ENCODE data around the gene CAMK2A. TPM values are rescaled to one million over a fixed set of nuclear protein-coding genes. Genes with fewer than 3 reads are reported as not detected.

Gene CAMK2A
- total RNA-seq, 1 experiment from 2014 or later: 0.33 TPM

DNA sequence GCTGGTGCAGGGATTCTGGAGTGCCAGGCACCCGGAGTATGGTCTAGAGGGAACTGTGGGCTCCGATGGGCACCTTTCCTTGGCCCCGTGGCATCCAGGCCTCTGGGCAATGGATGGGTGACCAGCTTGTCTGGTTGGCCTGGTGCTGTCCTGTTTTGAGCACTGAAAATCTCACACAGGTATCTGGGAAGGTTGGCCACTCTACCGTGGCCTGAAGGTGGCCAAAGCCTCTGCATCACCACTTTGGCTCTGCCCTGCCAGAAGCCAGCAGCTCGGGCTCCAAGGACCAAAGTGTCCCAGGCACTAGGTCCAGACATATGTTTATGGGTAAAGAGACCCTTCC is 70.9 kb downstream of the CAMK2A start:
- Histone ChIP-seq H3K4me2 (ENCODE audit: insufficient read depth, insufficient read length, low read length) (no peak overlapping the region), H2BK120ac (ENCODE audit: low read depth, low read length, poor library complexity, severe bottlenecking) (no peak overlapping the region), H3K56ac (ENCODE audit: insufficient read length, low read depth, low read length) (no peak overlapping the region), H4K20me1 (ENCODE audit: control insufficient read depth, insufficient read depth, insufficient read length) (no peaks in the 10 kb centered on the region), H3K14ac (ENCODE audit: insufficient read depth, low read length) (no peak overlapping the region), H3K4ac (ENCODE audit: low read depth, low read length) (no peak overlapping the region), H3K18ac (ENCODE audit: insufficient read length, low read depth, low read length) (no peak overlapping the region), H3K23ac (ENCODE audit: insufficient read length, low read depth, low read length) (no peak overlapping the region), H3K27me3 (ENCODE audit: insufficient read depth, low read length) (0 out of 2 replicates have a peak, but pooled peaks cover 1% of the 10 kb centered on the region), H3K79me1 (ENCODE audit: insufficient read depth, low read depth, low read length, poor library complexity, severe bottlenecking) (no peaks in the 10 kb centered on the region), H3K23me2 (ENCODE audit: insufficient read length, low read depth, low read length, poor library complexity, severe bottlenecking) (no peaks in the 10 kb centered on the region), H2BK12ac (ENCODE audit: insufficient read length, low read depth, low read length) (no peak overlapping the region), H4K5ac (ENCODE audit: insufficient read length, low read depth, low read length) (no peak overlapping the region), H2BK15ac (ENCODE audit: low read depth, low read length) (no peak overlapping the region), H2BK5ac (ENCODE audit: insufficient read length, low read length) (no peak overlapping the region), H2AK5ac (ENCODE audit: insufficient read length, low read length) (no peak overlapping the region), H3K79me2 (ENCODE audit: insufficient read depth, low read length) (no peaks in the 10 kb centered on the region), H3T11ph (ENCODE audit: low read length) (no peak overlapping the region), H3K4me1 (ENCODE audit: insufficient read depth, low read length) (no peaks in the 10 kb centered on the region; the same call in 1 of the 2 replicates), H2BK20ac (ENCODE audit: low read depth, low read length, poor library complexity, severe bottlenecking) (no peak overlapping the region), H2AFZ (ENCODE audit: low read length) (no peak overlapping the region), H3K9me3 (ENCODE audit: control insufficient read depth, low read depth, low read length) (no peaks in the 10 kb centered on the region), H3K27ac (ENCODE audit: insufficient read length, low read depth, low read length) (no peak overlapping the region), H4K91ac (ENCODE audit: insufficient read length, low read depth, low read length) (no peak overlapping the region), H3K9ac (ENCODE audit: extremely low read depth, insufficient read length, low read length) (no peak overlapping the region), H4K8ac (replicated peaks; ENCODE audit: insufficient read length, low read depth, low read length) (no peak overlapping the region)
- TF ChIP-seq, protein P1, sequence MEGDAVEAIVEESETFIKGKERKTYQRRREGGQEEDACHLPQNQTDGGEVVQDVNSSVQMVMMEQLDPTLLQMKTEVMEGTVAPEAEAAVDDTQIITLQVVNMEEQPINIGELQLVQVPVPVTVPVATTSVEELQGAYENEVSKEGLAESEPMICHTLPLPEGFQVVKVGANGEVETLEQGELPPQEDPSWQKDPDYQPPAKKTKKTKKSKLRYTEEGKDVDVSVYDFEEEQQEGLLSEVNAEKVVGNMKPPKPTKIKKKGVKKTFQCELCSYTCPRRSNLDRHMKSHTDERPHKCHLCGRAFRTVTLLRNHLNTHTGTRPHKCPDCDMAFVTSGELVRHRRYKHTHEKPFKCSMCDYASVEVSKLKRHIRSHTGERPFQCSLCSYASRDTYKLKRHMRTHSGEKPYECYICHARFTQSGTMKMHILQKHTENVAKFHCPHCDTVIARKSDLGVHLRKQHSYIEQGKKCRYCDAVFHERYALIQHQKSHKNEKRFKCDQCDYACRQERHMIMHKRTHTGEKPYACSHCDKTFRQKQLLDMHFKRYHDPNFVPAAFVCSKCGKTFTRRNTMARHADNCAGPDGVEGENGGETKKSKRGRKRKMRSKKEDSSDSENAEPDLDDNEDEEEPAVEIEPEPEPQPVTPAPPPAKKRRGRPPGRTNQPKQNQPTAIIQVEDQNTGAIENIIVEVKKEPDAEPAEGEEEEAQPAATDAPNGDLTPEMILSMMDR (conservative IDR thresholded peaks at IDR 0.05): no peak
- peaks cover 36% of the 10 kb centered on the region for H3K27me3 Mint-ChIP-seq (ENCODE audit: low read depth)
- peaks cover 5 to 9% of the 10 kb centered on the region in 2 experiments; a peak in 2 of 4 replicates for H3K4me1 Mint-ChIP-seq
- H3K27ac Mint-ChIP-seq: no peak overlapping the region
- H3K9me3 Mint-ChIP-seq: no peaks in the 10 kb centered on the region
- no peak for DNase-seq
- no CpG with 5 or more reads among the region's 5 CpGs for WGBS (ENCODE audit: extremely low coverage, insufficient read length, low lambda C conversion rate)
- no peaks in the 10 kb centered on the region; a peak in 1 of 7 replicates for H3K36me3 Mint-ChIP-seq (ENCODE audit: insufficient read depth in 1 of 3, low read depth in 3 of 3)
- no peak overlapping the region for H3K4me3 Mint-ChIP-seq

Data from H9 (cell line).